ENCODE data around the gene ERI3. TPM values are rescaled to one million over a fixed set of nuclear protein-coding genes. Genes with fewer than 3 reads are reported as not detected.

Gene ERI3
- total RNA-seq, 4 donors from 2014 or later, result 14.0 to 29.2 (median 22.8) TPM

GRCh38 chr1:44313265-44313918, 41.7 kb downstream of the ERI3 start:
- Histone ChIP-seq H3K27ac (no peak overlapping the region), H3K36me3 (peaks cover 0 to 56% (median 0%) of the 10 kb centered on the region in 3 donors), H3K4me3 (no peak overlapping the region), H3K27me3 (no peaks in the 10 kb centered on the region), H3K9me3 (no peaks in the 10 kb centered on the region), H3K4me1 (no peaks in the 10 kb centered on the region)
- no peak for DNase-seq
- TF ChIP-seq, protein P1, sequence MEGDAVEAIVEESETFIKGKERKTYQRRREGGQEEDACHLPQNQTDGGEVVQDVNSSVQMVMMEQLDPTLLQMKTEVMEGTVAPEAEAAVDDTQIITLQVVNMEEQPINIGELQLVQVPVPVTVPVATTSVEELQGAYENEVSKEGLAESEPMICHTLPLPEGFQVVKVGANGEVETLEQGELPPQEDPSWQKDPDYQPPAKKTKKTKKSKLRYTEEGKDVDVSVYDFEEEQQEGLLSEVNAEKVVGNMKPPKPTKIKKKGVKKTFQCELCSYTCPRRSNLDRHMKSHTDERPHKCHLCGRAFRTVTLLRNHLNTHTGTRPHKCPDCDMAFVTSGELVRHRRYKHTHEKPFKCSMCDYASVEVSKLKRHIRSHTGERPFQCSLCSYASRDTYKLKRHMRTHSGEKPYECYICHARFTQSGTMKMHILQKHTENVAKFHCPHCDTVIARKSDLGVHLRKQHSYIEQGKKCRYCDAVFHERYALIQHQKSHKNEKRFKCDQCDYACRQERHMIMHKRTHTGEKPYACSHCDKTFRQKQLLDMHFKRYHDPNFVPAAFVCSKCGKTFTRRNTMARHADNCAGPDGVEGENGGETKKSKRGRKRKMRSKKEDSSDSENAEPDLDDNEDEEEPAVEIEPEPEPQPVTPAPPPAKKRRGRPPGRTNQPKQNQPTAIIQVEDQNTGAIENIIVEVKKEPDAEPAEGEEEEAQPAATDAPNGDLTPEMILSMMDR (IDR thresholded peaks at IDR 0.05), result no peak
- no peak for TF ChIP-seq POLR2A (IDR thresholded peaks at IDR 0.05)

- no peaks in the 10 kb centered on the region for H3K9me3 ChIP-seq
- no peaks in the 10 kb centered on the region for H3K27me3 ChIP-seq
- no peak for DNase-seq
- H3K4me3 ChIP-seq, result no peak overlapping the region
- H3K4me1 ChIP-seq, result no peaks in the 10 kb centered on the region
- no peak overlapping the region for H3K27ac ChIP-seq
- peaks cover 0 to 61% (median 0%) of the 10 kb centered on the region in 3 donors for H3K36me3 ChIP-seq
- no peak for TF ChIP-seq POLR2A (IDR thresholded peaks at IDR 0.05)
- TF ChIP-seq, protein P1 (IDR thresholded peaks at IDR 0.05), result no peak
Measured at GRCh38 chr1:44312399-44313196, 42.5 kb downstream of the ERI3 start.

DNA sequence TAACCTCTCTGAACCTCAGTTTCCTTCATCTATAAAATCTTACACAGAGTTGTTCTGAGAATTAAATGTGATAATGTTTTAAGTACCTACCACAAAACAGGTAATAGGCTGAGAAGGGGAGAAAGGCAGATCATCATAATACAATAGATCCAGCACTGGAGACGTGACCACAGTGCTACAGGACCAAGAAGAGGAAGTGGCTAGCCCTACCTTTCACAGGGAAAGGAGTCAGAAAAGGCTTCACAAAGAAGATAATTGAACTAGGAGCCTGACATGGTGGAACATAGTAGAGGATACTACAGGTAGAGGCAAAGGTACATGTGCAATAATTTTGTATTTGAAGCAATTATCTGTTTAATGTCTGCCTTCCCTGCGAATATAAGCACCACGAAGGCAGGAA, 45.1 kb downstream of the ERI3 start:
- no peak for DNase-seq
- Histone ChIP-seq H3K4me1 (no peaks in the 10 kb centered on the region), H3K36me3 (peaks cover 0 to 60% (median 0%) of the 10 kb centered on the region in 3 donors), H3K9me3 (no peaks in the 10 kb centered on the region), H3K27ac (no peak overlapping the region), H3K4me3 (no peak overlapping the region), H3K27me3 (no peaks in the 10 kb centered on the region)
- TF ChIP-seq, protein P1 (IDR thresholded peaks at IDR 0.05), result no peak
- no peak for TF ChIP-seq POLR2A (IDR thresholded peaks at IDR 0.05)

DNA sequence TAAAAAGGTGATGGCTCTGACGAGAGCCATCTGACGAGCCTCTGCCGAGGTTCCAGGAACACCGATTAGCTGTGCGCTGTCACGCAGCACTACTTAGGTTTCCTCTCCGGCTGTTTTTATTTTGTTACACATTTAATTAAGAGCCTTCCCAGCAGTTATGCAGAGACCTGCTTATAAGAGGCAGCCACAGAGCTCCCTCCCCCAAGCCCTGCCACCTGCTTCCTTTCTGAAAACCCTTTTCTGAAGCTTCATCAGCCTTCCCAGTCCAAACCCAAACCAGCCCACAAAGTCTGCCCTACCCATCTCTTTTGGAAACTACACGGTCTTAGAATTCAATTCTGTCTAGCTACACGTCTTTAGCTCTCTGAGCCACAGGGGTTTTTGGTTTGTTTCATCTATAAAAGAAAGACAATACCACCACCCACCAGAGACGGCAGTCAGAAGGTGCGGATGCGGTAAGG, 49.1 kb downstream of the ERI3 start:
- Histone ChIP-seq H3K4me1 (no peaks in the 10 kb centered on the region), H3K9me3 (no peaks in the 10 kb centered on the region), H3K4me3 (no peak overlapping the region), H3K27ac (no peak overlapping the region), H3K36me3 (peaks cover 0 to 43% (median 0%) of the 10 kb centered on the region in 3 donors), H3K27me3 (no peaks in the 10 kb centered on the region)
- TF ChIP-seq, protein P1 (IDR thresholded peaks at IDR 0.05), result no peak
- TF ChIP-seq POLR2A (IDR thresholded peaks at IDR 0.05), result no peak
- no peak for DNase-seq

GRCh38 chr1:44303532-44303931, 51.5 kb downstream of the ERI3 start:
- DNase-seq, result peak in 1 of 3 donors; percentile 51

More at GRCh38 chr1:44303532-44303931, 51.5 kb downstream of the ERI3 start:
- Histone ChIP-seq H3K4me3 (no peak overlapping the region), H3K4me1 (no peaks in the 10 kb centered on the region), H3K27ac (no peak overlapping the region), H3K36me3 (peaks cover 0 to 39% (median 0%) of the 10 kb centered on the region in 3 donors), H3K27me3 (no peaks in the 10 kb centered on the region), H3K9me3 (no peaks in the 10 kb centered on the region)
- TF ChIP-seq POLR2A (IDR thresholded peaks at IDR 0.05), result no peak
- TF ChIP-seq, protein P1 (IDR thresholded peaks at IDR 0.05), result no peak
